ENCODE data around the gene FAM162B.
"Not testable (repeated sequence)": the region's sequence is repeated elsewhere in the genome, so short reads cannot be mapped to it uniquely, and the experiment has no call there.

FAM162B gene

DNA sequence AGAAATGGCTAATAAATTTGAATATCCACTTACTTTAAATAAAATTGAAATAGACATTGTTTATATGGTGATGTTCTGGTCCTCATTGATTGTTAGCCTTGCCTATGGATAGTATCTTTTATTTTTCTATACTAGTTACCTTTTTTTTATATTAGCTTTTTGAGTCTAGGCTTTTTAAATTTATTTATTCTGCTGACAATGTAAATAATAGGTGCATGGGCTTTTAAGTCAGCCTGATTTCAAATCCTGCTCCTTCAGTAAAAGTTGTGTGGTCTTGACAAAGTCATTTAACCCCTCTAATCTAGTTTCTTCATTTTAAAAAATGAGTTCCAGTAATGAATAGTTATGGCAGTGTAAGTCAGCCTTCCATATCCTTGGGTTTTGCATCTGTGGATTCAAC is 38.6 kb downstream of the FAM162B start:
- no peak for DNase-seq (ENCODE audit: low read depth in 2 of 2)

DNA sequence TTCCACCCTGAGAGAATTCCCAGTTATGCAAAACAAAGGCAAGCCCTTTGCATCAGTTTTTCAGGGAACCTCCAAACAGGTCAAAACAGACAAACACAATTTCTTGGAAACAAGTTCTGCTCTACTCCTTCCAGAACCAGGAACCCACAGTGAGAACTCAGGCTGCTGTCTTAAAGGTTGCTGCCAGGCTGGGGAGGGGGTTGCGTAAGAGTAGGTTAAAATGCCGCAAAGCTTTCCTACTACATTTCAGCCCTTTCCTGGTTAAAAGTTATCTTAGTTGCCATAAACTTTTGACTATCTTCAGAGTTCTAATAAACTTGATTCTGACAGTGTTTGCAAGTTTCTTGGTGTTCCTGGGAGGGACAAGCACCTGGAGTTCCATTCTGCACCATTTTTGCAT is 50.8 kb downstream of the FAM162B start:
- DNase-seq (ENCODE audit: low read depth in 2 of 2): no peak

DNA sequence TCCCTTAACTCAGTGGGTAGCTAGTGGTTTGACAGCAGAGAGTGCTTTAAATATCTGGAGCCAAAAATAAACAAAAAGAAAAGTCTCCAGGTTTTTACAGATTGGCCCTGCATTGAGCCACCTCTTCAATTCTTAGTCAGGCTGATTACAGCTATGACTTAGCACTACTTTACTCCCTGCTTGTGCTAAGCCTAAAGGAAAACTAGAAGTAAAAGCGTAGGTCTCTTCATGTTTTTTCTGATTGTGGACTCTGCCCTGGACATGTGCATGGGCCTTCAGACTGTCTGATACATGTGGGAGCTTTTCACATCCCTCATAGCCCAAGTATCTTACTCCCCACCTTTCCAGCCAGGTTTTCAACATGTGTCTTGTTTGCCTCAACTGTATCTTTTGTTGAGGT is 51.2 kb downstream of the FAM162B start:
- DNase-seq (ENCODE audit: low read depth in 2 of 2): no peak

DNA sequence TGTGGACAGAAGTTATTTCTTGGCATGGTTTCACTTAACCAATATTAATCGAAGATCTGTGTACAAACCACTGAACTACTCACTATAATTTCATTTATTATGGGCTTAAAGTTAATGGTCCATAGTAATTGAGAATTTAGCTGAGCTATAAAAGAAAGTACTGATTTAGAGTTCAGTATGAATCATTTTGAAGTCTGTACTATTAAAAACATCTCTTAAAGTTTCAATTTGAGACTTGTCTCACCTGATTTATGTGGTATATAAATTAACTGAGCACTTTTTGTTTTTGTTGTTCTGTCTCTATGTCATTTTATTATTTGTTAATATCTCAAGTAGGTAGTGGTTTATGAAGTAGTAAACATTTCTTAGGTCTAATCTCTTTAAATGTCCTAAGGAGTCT is 59.6 kb downstream of the FAM162B start:
- DNase-seq (ENCODE audit: low read depth in 2 of 2): no peak

DNA sequence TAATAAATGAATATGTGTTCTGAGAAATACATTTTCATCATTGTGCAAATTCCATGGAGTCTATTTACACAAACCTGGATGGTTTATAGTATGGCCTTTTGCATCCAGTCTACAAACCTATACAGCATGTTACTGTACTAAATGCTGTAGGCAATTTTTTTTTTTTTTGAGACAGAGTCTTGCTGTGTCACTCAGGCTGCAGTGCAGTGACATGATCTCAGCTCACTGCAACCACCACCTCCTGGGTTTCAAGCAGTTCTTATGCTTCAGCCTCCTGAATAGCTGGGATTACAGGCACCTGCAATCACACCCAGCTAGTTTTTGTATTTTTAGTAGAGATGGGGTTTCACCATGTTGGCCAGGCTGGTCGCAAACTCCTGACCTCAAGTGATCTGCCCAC is 61.6 kb downstream of the FAM162B start:
- not testable (repeated sequence) for DNase-seq (ENCODE audit: low read depth in 2 of 2)

Data from stimulated activated CD8-positive, alpha-beta memory T cell treated with anti-CD3 and anti-CD28 coated beads, Interleukin-15, amount 100 ng/mL, for 4 hours (primary cell).